GM23338 (cell line): ENCODE data around the gene FADD. TPM values are rescaled to one million over a fixed set of nuclear protein-coding genes. Genes with fewer than 3 reads are reported as not detected.

Experiments
- ATAC-seq: fragments of 200-7000 bp; cut with Tn5 transposase; 3 replicates; pipeline ENCODE4 v1.9.1; 2020
- DNase-seq: peaks from one replicate; pipeline ENCODE4 v3.0.0-alpha.2; 2015; ENCODE audit warnings: low spot score
- H2AFZ ChIP-seq: fragments of 200-600 bp; sonication (generic); 2 replicates; pipeline ENCODE4 v1.8.0; 2016; ENCODE audit warnings: antibody characterized with exemption, mild to moderate bottlenecking, moderate library complexity
- H3F3A ChIP-seq: fragments of 200-600 bp; sonication (generic); replicated peaks from 2 replicates; pipeline ENCODE4 v1.8.0; 2017; ENCODE audit warnings: antibody characterized with exemption, mixed run types, low read depth
- H3K27ac ChIP-seq: fragments of 200-600 bp; sonication (generic); 2 replicates; pipeline ENCODE4 v1.6.1; 2016; ENCODE audit warnings: low read depth
- H3K27me3 ChIP-seq: fragments of 200-600 bp; sonication (generic); 2 replicates; pipeline ENCODE4 v1.8.0; 2016; ENCODE audit warnings: mild to moderate bottlenecking, mixed run types, moderate library complexity; ENCODE audit not compliant: insufficient read depth
- H3K36me3 ChIP-seq: fragments of 200-600 bp; sonication (generic); 2 replicates; pipeline ENCODE4 v1.8.0; 2016; ENCODE audit warnings: mild to moderate bottlenecking; ENCODE audit not compliant: insufficient read depth
- H3K4me1 ChIP-seq: fragments of 200-600 bp; sonication (generic); 2 replicates; pipeline ENCODE4 v1.8.0; 2016; ENCODE audit warnings: mild to moderate bottlenecking, moderate library complexity; ENCODE audit not compliant: insufficient read depth
- H3K4me2 ChIP-seq: fragments of 200-600 bp; sonication (generic); 2 replicates; pipeline ENCODE4 v1.7.1; 2017; ENCODE audit warnings: mixed run types
- H3K4me3 ChIP-seq: fragments of 200-600 bp; sonication (generic); 2 replicates; pipeline ENCODE4 v1.6.1; 2016; ENCODE audit warnings: mixed run types
- H3K79me2 ChIP-seq: fragments of 200-600 bp; sonication (generic); replicated peaks from 2 replicates; pipeline ENCODE4 v1.8.0; 2017; ENCODE audit warnings: mild to moderate bottlenecking; ENCODE audit not compliant: insufficient read depth
- H3K9me2 ChIP-seq: fragments of 200-600 bp; sonication (generic); 2 replicates; pipeline ENCODE4 v1.8.0; 2017; ENCODE audit not compliant: insufficient read depth
- H4K20me1 ChIP-seq: fragments of 200-600 bp; sonication (generic); replicated peaks from 2 replicates; pipeline ENCODE4 v1.8.0; 2017; ENCODE audit warnings: mild to moderate bottlenecking; ENCODE audit not compliant: insufficient read depth
- H3K27ac Mint-ChIP-seq: 2 replicates; pipeline ENCODE4 v1.8.0; 2020; ENCODE audit warnings: inconsistent platforms, mild to moderate bottlenecking, moderate library complexity, mixed read lengths
- H3K27me3 Mint-ChIP-seq: 3 replicates; pipeline ENCODE4 v1.8.0; 2022; ENCODE audit warnings: low read depth, mild to moderate bottlenecking, moderate library complexity, mixed read lengths, inconsistent platforms; ENCODE audit not compliant: insufficient read depth, poor library complexity
- H3K36me3 Mint-ChIP-seq: 3 replicates; pipeline ENCODE4 v1.8.0; 2021; ENCODE audit warnings: low read depth, mild to moderate bottlenecking, inconsistent platforms, moderate library complexity, mixed read lengths
- H3K4me1 Mint-ChIP-seq: 3 replicates; pipeline ENCODE4 v1.8.0; 2020; ENCODE audit warnings: mild to moderate bottlenecking, inconsistent platforms, mixed read lengths
- H3K4me3 Mint-ChIP-seq: 3 replicates; pipeline ENCODE4 v1.8.0; 2021; ENCODE audit warnings: moderate library complexity, mild to moderate bottlenecking, inconsistent platforms, mixed read lengths
- H3K9me3 Mint-ChIP-seq: 3 replicates; pipeline ENCODE4 v1.8.0; 2020; ENCODE audit warnings: moderate library complexity, mild to moderate bottlenecking, inconsistent platforms, mixed read lengths
- CREB1 ChIP-seq: fragments of 250-450 bp; sonication (Bioruptor Pico); IDR thresholded peaks from 2 replicates; pipeline ENCODE4 v1.5.0; 2020; ENCODE audit warnings: low read depth, mild to moderate bottlenecking, moderate library complexity
- EZH2 ChIP-seq: fragments of 200-600 bp; sonication (generic); IDR thresholded peaks from one replicate; pipeline ENCODE4 v1.8.0; 2017; ENCODE audit warnings: antibody characterized with exemption, mild to moderate bottlenecking, low read depth; ENCODE audit not compliant: unreplicated experiment
- EZH2phosphoT487 ChIP-seq: fragments of 200-600 bp; sonication (generic); IDR thresholded peaks from one replicate; pipeline ENCODE4 v1.8.1; 2018; ENCODE audit warnings: antibody characterized with exemption; ENCODE audit not compliant: unreplicated experiment
- JUNB ChIP-seq: IDR thresholded peaks from one replicate; pipeline ENCODE4 v1.6.1; 2016; ENCODE audit warnings: antibody characterized with exemption; ENCODE audit not compliant: unreplicated experiment
- NANOG ChIP-seq: IDR thresholded peaks from 2 replicates; pipeline ENCODE4 v1.6.1; 2016; ENCODE audit warnings: antibody characterized with exemption, borderline replicate concordance
- POLR2AphosphoS5 ChIP-seq: IDR thresholded peaks from 2 replicates; pipeline ENCODE4 v1.6.1; 2016; ENCODE audit warnings: antibody characterized with exemption, low read depth
- STAT1 ChIP-seq: IDR thresholded peaks from one replicate; pipeline ENCODE4 v1.6.1; 2016; ENCODE audit warnings: antibody characterized with exemption; ENCODE audit not compliant: unreplicated experiment
- ZNF331 ChIP-seq: fragments of 250-450 bp; sonication (Bioruptor Pico); IDR thresholded peaks from 2 replicates; pipeline ENCODE4 v1.5.0; 2020; ENCODE audit warnings: low read depth, mild to moderate bottlenecking, moderate library complexity
- polyA plus RNA-seq: library from polyadenylated mRNA; unstranded; fragments of >200 nt; fragmentation: Nextera tagmentation; extraction: Ambion mirVana; gene quantifications from 2 replicates; pipeline ENCODE4 v1.2.1, GENCODE V29; 2016
- total RNA-seq: library from RNA; depleted of rRNA; stranded (reverse); fragments of >200 nt; shearing (Covaris generic); gene quantifications from 2 replicates; pipeline ENCODE4 v1.2.3, GENCODE V29; 2014
- TF ChIP-seq, protein P1 (sequence below), 2 experiments: fragments of 200-600 bp in 1 of 2; sonication (generic) in 1 of 2; conservative IDR thresholded peaks; 2 replicates each; pipeline versions ENCODE4 v1.5.1 to v1.6.1; 2016 to 2017; ENCODE audit warnings: antibody characterized with exemption in 2 of 2, low read depth in 2 of 2, mild to moderate bottlenecking in 2 of 2, moderate library complexity in 1 of 2
- TF ChIP-seq, protein P2 (sequence below): fragments of 250-450 bp; sonication (Bioruptor Pico); IDR thresholded peaks from 2 replicates; pipeline ENCODE4 v1.5.0; 2020; ENCODE audit warnings: mild to moderate bottlenecking, moderate library complexity

FADD gene
- total and polyA plus RNA-seq, 2 experiments from 2014 or later: 19.7 to 65.8 TPM

DNA sequence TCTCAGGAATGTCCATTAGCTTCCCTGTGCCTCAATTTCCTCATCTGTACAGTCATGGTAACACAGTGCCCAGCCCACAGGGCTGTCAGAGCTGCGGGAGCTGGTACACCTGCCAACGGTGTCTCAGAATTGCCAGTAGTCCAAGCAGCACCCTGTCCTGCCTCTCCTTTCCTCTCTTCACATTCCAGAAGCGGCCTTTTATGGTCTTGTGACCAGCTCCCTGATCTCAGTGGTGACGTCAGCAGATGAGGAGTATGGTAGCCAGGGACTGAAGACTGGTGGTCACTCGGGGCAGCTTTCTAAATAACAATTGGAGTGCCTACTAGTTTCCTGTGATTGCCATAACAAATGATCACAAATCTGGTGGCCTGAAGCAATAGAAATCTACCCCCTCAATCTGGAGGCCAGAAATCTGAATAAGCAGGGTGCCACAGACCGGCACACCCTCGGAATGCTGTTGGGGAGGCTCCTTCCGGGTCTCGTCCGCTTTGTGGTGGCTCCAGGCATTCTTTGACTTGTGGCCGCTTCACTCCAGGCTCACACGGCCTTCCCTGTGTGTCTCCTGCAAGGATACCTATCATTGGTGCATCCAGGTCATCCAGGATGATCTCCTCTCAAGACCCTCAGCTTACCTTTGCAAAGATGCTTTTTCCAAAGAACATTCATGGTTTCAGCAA lies 2.1 kb downstream of the FADD start:
- TF ChIP-seq EZH2 (no peak), POLR2AphosphoS5 (0 out of 2 replicates have a peak, but pooled peaks have one; percentile 26)
- H3K27ac Mint-ChIP-seq: peak overlapping the region; percentile 90

DNA sequence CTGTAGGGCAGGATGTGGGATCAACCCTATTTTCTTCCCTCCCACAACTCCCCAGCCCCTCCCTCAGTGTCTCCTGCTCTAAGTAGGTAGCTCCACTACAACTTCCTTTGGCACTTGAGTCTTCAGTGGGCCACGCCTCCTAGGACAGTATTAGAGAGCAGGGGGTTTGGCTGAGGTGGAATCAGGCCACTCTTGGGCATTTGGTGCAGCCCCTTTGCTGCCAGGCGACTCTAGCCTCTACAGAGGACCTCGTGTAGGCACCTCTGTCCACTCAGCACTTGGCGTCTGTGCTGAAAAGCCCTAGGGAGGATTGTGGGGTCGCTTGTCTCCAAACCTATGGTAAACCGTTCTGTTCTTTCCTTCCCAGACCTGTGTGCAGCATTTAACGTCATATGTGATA lies 2.7 kb downstream of the FADD start:
- no peak overlapping the region for H3K27ac Mint-ChIP-seq
- Histone ChIP-seq H3K27me3 (no peaks in the 10 kb centered on the region), H3K4me1 (peaks cover 39% of the 10 kb centered on the region), H3K9me2 (no peaks in the 10 kb centered on the region), H3K4me2 (peak overlapping the region; percentile 100; the same call in 1 of the 2 replicates), H3K4me3 (no peak overlapping the region), H4K20me1 (peaks cover 33% of the 10 kb centered on the region), H3K36me3 (peaks cover 4% of the 10 kb centered on the region; the same call in 1 of the 2 replicates), H2AFZ (no peak overlapping the region), H3K27ac (peak overlapping the region; percentile 69; the same call in 1 of the 2 replicates), H3K79me2 (peaks cover 40% of the 10 kb centered on the region), H3F3A (0 out of 2 replicates have a peak, but pooled peaks cover 10% of the 10 kb centered on the region)
- H3K4me1 Mint-ChIP-seq: peaks cover 47% of the 10 kb centered on the region
- H3K4me3 Mint-ChIP-seq: peak overlapping the region; percentile 97; the same call in 2 of the 3 replicates
- H3K9me3 Mint-ChIP-seq: no peaks in the 10 kb centered on the region
- H3K27me3 Mint-ChIP-seq: peaks cover 15% of the 10 kb centered on the region
- ATAC-seq (no peak), DNase-seq (no peak)
- TF ChIP-seq ZNF331 (CRISPR knock-in tag): no peak
- no peak for TF ChIP-seq JUNB
- no peak for TF ChIP-seq EZH2phosphoT487
- no peak for TF ChIP-seq STAT1
- TF ChIP-seq, protein P1, sequence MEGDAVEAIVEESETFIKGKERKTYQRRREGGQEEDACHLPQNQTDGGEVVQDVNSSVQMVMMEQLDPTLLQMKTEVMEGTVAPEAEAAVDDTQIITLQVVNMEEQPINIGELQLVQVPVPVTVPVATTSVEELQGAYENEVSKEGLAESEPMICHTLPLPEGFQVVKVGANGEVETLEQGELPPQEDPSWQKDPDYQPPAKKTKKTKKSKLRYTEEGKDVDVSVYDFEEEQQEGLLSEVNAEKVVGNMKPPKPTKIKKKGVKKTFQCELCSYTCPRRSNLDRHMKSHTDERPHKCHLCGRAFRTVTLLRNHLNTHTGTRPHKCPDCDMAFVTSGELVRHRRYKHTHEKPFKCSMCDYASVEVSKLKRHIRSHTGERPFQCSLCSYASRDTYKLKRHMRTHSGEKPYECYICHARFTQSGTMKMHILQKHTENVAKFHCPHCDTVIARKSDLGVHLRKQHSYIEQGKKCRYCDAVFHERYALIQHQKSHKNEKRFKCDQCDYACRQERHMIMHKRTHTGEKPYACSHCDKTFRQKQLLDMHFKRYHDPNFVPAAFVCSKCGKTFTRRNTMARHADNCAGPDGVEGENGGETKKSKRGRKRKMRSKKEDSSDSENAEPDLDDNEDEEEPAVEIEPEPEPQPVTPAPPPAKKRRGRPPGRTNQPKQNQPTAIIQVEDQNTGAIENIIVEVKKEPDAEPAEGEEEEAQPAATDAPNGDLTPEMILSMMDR (conservative IDR thresholded peaks at IDR 0.05; ENCODE audit: low read depth in 2 of 2): no peak
- TF ChIP-seq, protein P2, sequence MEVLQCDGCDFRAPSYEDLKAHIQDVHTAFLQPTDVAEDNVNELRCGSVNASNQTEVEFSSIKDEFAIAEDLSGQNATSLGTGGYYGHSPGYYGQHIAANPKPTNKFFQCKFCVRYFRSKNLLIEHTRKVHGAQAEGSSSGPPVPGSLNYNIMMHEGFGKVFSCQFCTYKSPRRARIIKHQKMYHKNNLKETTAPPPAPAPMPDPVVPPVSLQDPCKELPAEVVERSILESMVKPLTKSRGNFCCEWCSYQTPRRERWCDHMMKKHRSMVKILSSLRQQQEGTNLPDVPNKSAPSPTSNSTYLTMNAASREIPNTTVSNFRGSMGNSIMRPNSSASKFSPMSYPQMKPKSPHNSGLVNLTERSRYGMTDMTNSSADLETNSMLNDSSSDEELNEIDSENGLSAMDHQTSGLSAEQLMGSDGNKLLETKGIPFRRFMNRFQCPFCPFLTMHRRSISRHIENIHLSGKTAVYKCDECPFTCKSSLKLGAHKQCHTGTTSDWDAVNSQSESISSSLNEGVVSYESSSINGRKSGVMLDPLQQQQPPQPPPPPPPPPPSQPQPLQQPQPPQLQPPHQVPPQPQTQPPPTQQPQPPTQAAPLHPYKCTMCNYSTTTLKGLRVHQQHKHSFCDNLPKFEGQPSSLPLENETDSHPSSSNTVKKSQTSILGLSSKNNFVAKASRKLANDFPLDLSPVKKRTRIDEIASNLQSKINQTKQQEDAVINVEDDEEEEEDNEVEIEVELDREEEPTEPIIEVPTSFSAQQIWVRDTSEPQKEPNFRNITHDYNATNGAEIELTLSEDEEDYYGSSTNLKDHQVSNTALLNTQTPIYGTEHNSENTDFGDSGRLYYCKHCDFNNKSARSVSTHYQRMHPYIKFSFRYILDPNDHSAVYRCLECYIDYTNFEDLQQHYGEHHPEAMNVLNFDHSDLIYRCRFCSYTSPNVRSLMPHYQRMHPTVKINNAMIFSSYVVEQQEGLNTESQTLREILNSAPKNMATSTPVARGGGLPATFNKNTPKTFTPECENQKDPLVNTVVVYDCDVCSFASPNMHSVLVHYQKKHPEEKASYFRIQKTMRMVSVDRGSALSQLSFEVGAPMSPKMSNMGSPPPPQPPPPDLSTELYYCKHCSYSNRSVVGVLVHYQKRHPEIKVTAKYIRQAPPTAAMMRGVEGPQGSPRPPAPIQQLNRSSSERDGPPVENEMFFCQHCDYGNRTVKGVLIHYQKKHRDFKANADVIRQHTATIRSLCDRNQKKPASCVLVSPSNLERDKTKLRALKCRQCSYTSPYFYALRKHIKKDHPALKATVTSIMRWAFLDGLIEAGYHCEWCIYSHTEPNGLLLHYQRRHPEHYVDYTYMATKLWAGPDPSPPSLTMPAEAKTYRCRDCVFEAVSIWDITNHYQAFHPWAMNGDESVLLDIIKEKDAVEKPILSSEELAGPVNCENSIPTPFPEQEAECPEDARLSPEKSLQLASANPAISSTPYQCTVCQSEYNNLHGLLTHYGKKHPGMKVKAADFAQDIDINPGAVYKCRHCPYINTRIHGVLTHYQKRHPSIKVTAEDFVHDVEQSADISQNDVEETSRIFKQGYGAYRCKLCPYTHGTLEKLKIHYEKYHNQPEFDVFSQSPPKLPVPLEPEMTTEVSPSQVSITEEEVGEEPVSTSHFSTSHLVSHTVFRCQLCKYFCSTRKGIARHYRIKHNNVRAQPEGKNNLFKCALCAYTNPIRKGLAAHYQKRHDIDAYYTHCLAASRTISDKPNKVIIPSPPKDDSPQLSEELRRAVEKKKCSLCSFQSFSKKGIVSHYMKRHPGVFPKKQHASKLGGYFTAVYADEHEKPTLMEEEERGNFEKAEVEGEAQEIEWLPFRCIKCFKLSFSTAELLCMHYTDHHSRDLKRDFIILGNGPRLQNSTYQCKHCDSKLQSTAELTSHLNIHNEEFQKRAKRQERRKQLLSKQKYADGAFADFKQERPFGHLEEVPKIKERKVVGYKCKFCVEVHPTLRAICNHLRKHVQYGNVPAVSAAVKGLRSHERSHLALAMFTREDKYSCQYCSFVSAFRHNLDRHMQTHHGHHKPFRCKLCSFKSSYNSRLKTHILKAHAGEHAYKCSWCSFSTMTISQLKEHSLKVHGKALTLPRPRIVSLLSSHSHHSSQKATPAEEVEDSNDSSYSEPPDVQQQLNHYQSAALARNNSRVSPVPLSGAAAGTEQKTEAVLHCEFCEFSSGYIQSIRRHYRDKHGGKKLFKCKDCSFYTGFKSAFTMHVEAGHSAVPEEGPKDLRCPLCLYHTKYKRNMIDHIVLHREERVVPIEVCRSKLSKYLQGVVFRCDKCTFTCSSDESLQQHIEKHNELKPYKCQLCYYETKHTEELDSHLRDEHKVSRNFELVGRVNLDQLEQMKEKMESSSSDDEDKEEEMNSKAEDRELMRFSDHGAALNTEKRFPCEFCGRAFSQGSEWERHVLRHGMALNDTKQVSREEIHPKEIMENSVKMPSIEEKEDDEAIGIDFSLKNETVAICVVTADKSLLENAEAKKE: no peak
- no peak for TF ChIP-seq CREB1 (CRISPR knock-in tag)
- TF ChIP-seq NANOG: no peak
- H3K36me3 Mint-ChIP-seq: peaks cover 54% of the 10 kb centered on the region

More for the DNA sequence above, 2.1 kb downstream of the FADD start:
- no peaks in the 10 kb centered on the region for H3K27me3 ChIP-seq
- DNase-seq (no peak), ATAC-seq (no peak)
- H3F3A ChIP-seq: 0 out of 2 replicates have a peak, but pooled peaks cover 10% of the 10 kb centered on the region
- H3K4me1 Mint-ChIP-seq: peaks cover 43% of the 10 kb centered on the region
- peaks cover 54% of the 10 kb centered on the region for H3K36me3 Mint-ChIP-seq
- peak overlapping the region; percentile 97 for H3K4me3 Mint-ChIP-seq
- H3K4me2 ChIP-seq: peak overlapping the region; percentile 100
- peak overlapping the region; percentile 69; the same call in 1 of the 2 replicates for H3K27ac ChIP-seq
- H3K4me1 ChIP-seq: peaks cover 33% of the 10 kb centered on the region
- H3K4me3 ChIP-seq: peak overlapping the region; percentile 95
- no peak overlapping the region for H2AFZ ChIP-seq
- peaks cover 33% of the 10 kb centered on the region for H4K20me1 ChIP-seq
- H3K36me3 ChIP-seq: peaks cover 4% of the 10 kb centered on the region; the same call in 1 of the 2 replicates
- H3K9me2 ChIP-seq: no peaks in the 10 kb centered on the region
- peaks cover under 1% of the 10 kb centered on the region for H3K9me3 Mint-ChIP-seq
- H3K79me2 ChIP-seq: peaks cover 40% of the 10 kb centered on the region
- H3K27me3 Mint-ChIP-seq: peaks cover 15% of the 10 kb centered on the region
